Smooth muscle cell (in vitro differentiated cells): Measurements from ENCODE around the gene TMEM18. TPM values are rescaled to one million over a fixed set of nuclear protein-coding genes. Genes with fewer than 3 reads are reported as not detected.

Source experiments
- DNase-seq: peaks from one replicate; lab custom pipeline; 2025; ENCODE audit not compliant: unreplicated experiment; lab: John Stamatoyannopoulos, UW
- H2AFZ ChIP-seq: fragments of 200-600 bp; sonication (generic); 2 replicates; pipeline ENCODE4 v1.6.0; 2016; ENCODE audit warnings: antibody characterized with exemption, low read depth, mild to moderate bottlenecking
- H3F3A ChIP-seq: fragments of 200-600 bp; sonication (generic); 2 replicates; pipeline ENCODE4 v1.6.0; 2017; ENCODE audit warnings: antibody characterized with exemption, low read depth
- H3K27ac ChIP-seq: fragments of 200-600 bp; sonication (generic); 2 replicates; pipeline ENCODE4 v1.5.1; 2016; ENCODE audit warnings: low read depth, mild to moderate bottlenecking
- H3K27me3 ChIP-seq: fragments of 200-600 bp; sonication (generic); 2 replicates; pipeline ENCODE4 v1.6.1; 2016; ENCODE audit warnings: low read depth, mild to moderate bottlenecking
- H3K36me3 ChIP-seq: fragments of 200-600 bp; sonication (generic); 2 replicates; pipeline ENCODE4 v1.5.1; 2016; ENCODE audit warnings: low read depth
- H3K4me1 ChIP-seq: fragments of 200-600 bp; sonication (generic); 2 replicates; pipeline ENCODE4 v1.5.1; 2016; ENCODE audit warnings: low read depth
- H3K4me2 ChIP-seq: fragments of 200-600 bp; sonication (generic); 2 replicates; pipeline ENCODE4 v1.6.0; 2016; ENCODE audit warnings: mild to moderate bottlenecking
- H3K4me3 ChIP-seq: fragments of 200-600 bp; sonication (generic); 2 replicates; pipeline ENCODE4 v1.5.1; 2016; ENCODE audit warnings: mild to moderate bottlenecking
- H3K79me2 ChIP-seq: fragments of 200-600 bp; sonication (generic); 2 replicates; pipeline ENCODE4 v1.6.0; 2016; ENCODE audit warnings: low read depth, mild to moderate bottlenecking
- H3K9ac ChIP-seq: fragments of 200-600 bp; sonication (generic); 2 replicates; pipeline ENCODE4 v1.6.0; 2016; ENCODE audit warnings: low read depth
- H3K9me3 ChIP-seq: fragments of 200-600 bp; sonication (generic); replicated peaks from 2 replicates; pipeline ENCODE4 v1.5.1; 2016; ENCODE audit warnings: low read depth
- H4K20me1 ChIP-seq: fragments of 200-600 bp; sonication (generic); 2 replicates; pipeline ENCODE4 v1.6.0; 2016; ENCODE audit warnings: low read depth
- CTCF ChIP-seq: fragments of 200-600 bp; sonication (generic); IDR thresholded peaks from 2 replicates; pipeline ENCODE4 v1.5.1; 2017; ENCODE audit warnings: borderline replicate concordance, mild to moderate bottlenecking, antibody characterized with exemption; ENCODE audit not compliant: insufficient read depth, poor library complexity, severe bottlenecking
- WGBS: methylation state at CpG from one replicate; pipeline ENCODE4 v1.1.7; 2016; ENCODE audit warnings: low lambda C conversion rate; 5-methylcytosine and 5-hydroxymethylcytosine counted together
- polyA plus RNA-seq: library from polyadenylated mRNA; unstranded; fragments of >200 nt; fragmentation: Nextera tagmentation; extraction: Ambion mirVana; gene quantifications from 2 replicates; pipeline ENCODE4 v1.2.1, GENCODE V29; 2016
- total RNA-seq: library from RNA; depleted of rRNA; stranded (reverse); fragments of >200 nt; gene quantifications from 2 replicates; pipeline ENCODE4 v1.2.3, GENCODE V29; 2014

TMEM18 gene
- total and polyA plus RNA-seq, 2 experiments from 2014 or later, result 18.3 to 29.1 TPM

DNA sequence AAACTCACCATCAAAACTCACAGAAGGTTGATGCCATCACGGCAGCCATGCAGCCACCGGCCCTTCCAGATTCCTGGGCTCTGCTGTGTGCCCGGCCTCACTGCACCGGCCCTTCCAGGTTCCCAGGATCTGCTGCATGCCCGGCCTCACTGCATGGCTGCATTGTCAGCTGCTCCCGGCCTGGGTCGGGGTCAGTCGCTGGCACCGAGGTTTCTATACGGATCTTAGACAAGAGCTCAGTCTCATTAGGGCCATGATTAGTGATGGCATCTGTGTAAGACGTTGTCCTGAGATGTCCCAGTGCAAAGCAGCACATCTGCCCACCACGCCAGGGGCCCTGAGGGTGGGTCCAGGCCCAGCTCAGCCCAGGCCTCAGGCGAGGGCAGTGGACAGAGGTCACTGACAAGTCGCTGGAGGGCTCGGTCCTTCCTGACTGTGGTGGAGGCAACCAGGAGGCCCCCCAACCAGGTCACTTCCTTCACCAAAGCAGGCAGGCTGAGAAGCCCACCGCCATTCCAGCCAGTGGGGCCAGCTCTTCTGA, 29.4 kb downstream of the TMEM18 start:
- no peak for TF ChIP-seq CTCF
- Histone ChIP-seq H3K4me2 (no peak overlapping the region), H3K27ac (no peak overlapping the region), H3K36me3 (no peaks in the 10 kb centered on the region), H3K27me3 (peaks cover 7% of the 10 kb centered on the region), H4K20me1 (no peaks in the 10 kb centered on the region), H3K4me3 (no peak overlapping the region), H2AFZ (no peak overlapping the region), H3K79me2 (no peaks in the 10 kb centered on the region), H3F3A (no peaks in the 10 kb centered on the region), H3K4me1 (no peaks in the 10 kb centered on the region), H3K9me3 (no peaks in the 10 kb centered on the region), H3K9ac (no peak overlapping the region)
- no peak for DNase-seq
- WGBS, result 93% methylated on average over 16 of the region's 16 CpGs

GRCh38 chr2:647003-647560, 30.1 kb downstream of the TMEM18 start:
- H4K20me1 ChIP-seq, result no peaks in the 10 kb centered on the region

GRCh38 chr2:644871-645270, 32.3 kb downstream of the TMEM18 start:
- Histone ChIP-seq H3K4me3 (no peak overlapping the region), H3K79me2 (no peaks in the 10 kb centered on the region), H3K4me2 (no peak overlapping the region), H3K27ac (no peak overlapping the region), H4K20me1 (no peaks in the 10 kb centered on the region), H3F3A (no peaks in the 10 kb centered on the region), H2AFZ (no peak overlapping the region), H3K36me3 (no peaks in the 10 kb centered on the region), H3K4me1 (no peaks in the 10 kb centered on the region), H3K9ac (no peak overlapping the region), H3K9me3 (no peaks in the 10 kb centered on the region), H3K27me3 (peaks cover 7% of the 10 kb centered on the region)
- WGBS, result 66% methylated on average over 5 of the region's 5 CpGs
- no peak for TF ChIP-seq CTCF
- DNase-seq, result no peak

More at GRCh38 chr2:647003-647560, 30.1 kb downstream of the TMEM18 start:
- Histone ChIP-seq H3K9ac (no peak overlapping the region), H3K4me1 (no peaks in the 10 kb centered on the region), H3K4me3 (no peak overlapping the region), H3K79me2 (no peaks in the 10 kb centered on the region), H2AFZ (no peak overlapping the region), H3K36me3 (no peaks in the 10 kb centered on the region), H3K27ac (no peak overlapping the region), H3K27me3 (peaks cover 7% of the 10 kb centered on the region), H3K9me3 (no peaks in the 10 kb centered on the region), H3F3A (no peaks in the 10 kb centered on the region), H3K4me2 (no peak overlapping the region)
- WGBS, result 94% methylated on average over 10 of the region's 10 CpGs
- TF ChIP-seq CTCF, result no peak
- no peak for DNase-seq

- Histone ChIP-seq H4K20me1 (no peaks in the 10 kb centered on the region), H3K36me3 (no peaks in the 10 kb centered on the region), H3K27ac (no peak overlapping the region), H3K4me3 (no peak overlapping the region), H3K4me2 (no peak overlapping the region), H3K9ac (no peak overlapping the region), H3F3A (no peaks in the 10 kb centered on the region), H3K79me2 (no peaks in the 10 kb centered on the region), H3K27me3 (peaks cover 7% of the 10 kb centered on the region), H3K4me1 (no peaks in the 10 kb centered on the region), H2AFZ (no peak overlapping the region), H3K9me3 (no peaks in the 10 kb centered on the region)
- WGBS, result 88% methylated on average over 4 of the region's 4 CpGs
- no peak for TF ChIP-seq CTCF
- no peak for DNase-seq
These were observed 33.4 kb downstream of the TMEM18 start for GRCh38 chr2:643761-644160.
